Bone marrow (tissue), 2 donors: ENCODE data around the gene MYO1G.

Experiments used
- DNase-seq, 2 donors: peaks; one replicate each; lab custom pipeline; 2025; lab: John Stamatoyannopoulos, UW

Gene MYO1G

GRCh38 chr7:44980393-44981034, 1.7 kb upstream of the MYO1G start:
- peak; percentile 29 to 74 for DNase-seq

DNA sequence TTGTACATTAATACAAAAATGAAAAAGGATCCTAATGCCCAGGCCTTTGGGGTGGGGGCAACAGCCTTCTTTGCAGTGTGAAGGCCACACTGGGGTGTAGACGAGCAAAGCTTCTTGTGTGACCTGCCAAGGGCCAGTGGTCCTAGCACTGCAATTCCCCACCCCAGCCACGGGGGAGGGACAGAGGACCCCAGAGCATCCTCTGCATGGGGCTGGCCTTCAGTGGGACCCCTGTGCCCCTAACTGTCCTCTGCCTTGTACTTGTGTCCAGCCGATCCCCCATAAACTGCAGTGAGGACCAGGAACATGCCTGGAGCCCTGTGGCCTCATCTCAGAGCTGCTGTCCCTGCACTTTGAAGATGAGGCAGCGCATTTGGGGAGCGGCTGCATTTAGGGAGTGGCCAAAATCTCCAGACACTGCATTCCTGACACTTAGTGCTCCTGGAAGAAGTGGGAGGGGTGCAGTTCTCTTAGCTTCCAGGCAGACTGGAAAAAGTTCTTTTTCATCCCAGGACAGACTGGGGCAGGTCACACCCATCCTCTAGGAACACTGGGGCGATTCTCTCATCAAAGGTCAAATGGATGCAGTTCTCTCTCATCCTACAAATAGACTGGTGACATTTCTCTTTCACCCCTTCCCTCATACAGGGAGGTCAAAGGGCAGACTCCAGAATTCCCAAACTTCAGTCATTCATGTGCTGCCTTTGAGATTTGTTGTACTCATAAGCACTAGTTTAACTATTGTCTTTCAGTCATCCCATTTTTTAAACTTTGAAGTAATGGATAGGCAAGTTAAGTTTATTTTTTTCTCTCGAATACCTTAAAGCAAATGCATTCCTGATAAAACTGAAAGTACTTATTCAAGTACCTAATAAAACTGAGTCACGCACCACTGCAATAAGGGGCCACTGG, 922 bp upstream of the MYO1G start:
- no peak for DNase-seq

- DNase-seq = peak in 1 of 2 donors; percentile 37
Measured at GRCh38 chr7:44977959-44978335, 868 bp downstream of the MYO1G start.

GRCh38 chr7:44977304-44977958, 1.4 kb downstream of the MYO1G start:
- DNase-seq = peak; percentile 60 to 90

DNA sequence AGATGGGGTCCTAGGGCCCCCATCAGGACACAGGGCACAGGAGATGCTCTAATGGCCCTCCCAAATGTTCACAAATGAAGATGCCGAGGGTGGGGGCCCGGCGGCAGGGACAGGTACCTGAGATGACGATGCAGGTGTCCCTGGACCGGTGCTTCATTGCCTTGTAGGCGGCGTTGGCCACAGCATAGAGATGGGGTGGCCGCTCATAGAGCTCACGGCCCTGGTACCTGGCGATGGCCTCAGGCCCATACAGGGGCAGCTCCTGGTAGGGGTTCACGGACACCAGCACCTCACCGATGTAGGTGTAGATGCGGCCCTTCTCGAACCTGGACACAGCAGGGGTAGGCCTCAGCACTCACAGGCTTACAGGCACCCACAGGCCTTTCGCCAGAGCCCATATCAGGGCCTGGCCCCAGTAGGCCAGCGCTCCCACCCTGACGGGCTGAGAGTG, 2.0 kb downstream of the MYO1G start:
- DNase-seq = no peak

GRCh38 chr7:44976040-44976745, 2.6 kb downstream of the MYO1G start:
- DNase-seq = no peak

GRCh38 chr7:44975331-44976039, 3.3 kb downstream of the MYO1G start:
- DNase-seq = no peak

DNA sequence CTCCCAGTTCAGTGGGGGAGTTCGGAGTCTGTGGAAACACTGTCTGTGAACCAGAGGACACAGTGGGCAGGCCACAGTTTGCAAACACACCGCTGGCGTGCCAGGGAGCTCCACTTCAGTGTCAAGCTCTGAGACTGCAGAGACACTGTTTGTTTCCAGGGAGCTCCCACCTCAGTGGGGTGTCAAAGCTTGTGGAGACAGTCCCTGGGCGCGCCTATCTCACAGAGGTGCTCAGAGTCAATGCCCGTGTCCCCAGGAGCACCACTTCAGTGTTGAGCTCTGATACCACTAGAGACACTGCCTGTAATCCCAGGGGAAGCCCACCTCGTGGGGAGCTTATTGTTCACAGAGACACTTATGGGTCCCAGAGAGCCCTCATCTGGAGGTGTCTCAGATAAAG, 4.3 kb downstream of the MYO1G start:
- no peak for DNase-seq

DNA sequence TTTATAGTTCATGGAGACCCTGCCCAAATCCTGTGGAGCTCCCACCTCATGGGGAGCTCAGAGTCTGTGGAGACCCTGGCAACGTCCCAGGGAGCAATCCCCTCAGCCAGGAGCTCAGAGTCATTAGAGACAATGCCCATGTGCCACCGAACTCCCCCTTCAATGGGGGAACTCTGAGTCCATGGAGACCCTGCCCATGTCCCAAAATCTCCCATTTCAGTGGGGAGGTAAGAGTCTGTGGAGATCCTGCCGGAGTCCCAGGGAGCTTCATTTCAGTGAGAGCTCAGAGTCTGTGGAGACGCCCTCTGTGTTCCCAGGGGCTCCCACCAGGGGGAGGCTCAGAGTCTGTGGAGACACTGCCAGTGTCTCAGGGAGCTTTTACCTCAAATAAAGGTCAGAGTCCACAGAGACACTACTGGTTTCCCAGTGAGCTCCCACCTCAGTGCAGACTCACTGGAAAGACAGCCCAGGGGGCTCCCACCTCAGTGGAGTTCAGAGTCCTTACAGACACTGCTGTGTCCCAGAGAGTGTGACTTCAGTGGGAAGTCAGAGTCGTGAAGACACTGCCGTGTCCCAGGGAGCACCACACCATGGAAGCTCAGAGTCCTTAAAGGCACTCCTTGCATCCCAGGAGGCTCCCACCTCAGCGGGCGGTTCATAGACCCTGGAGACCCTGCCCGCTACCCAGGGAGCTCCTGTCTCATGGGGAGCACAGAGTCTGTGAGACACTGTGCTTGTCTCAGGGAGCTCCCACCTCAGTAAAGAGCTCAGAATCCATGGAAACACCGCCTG, 5.0 kb downstream of the MYO1G start:
- peak in 1 of 2 donors; percentile 19 for DNase-seq

- no peak for DNase-seq
Measured at GRCh38 chr7:44972562-44972961, 6.3 kb downstream of the MYO1G start.

DNA sequence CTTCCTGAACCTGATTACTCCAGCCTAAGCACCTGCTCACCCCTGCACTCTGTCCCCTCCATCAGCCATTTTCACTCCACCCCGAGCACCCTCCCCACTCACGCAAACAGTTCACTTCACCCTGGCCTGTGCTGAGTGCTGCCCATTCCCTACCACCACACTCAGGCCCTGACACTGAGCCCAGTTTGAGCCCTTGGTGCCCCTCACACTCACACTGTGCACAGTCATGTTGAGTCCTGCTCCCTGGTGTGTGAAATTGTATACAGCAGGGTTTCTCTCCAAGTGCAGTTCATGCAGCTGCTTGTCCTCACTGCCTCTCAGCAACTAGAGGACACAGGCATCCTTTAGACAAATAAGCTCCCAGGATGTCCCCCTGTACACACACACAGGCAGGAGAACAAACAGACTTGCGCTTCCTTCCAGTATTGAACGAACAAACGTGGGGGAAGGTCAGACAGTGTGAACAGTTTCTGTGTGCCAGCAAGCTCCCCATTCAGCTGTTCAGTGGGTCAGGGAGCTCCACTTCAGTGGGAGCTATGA, 6.8 kb downstream of the MYO1G start:
- DNase-seq = no peak

- DNase-seq = no peak
Measured at GRCh38 chr7:44971188-44971901, 7.5 kb downstream of the MYO1G start.

DNA sequence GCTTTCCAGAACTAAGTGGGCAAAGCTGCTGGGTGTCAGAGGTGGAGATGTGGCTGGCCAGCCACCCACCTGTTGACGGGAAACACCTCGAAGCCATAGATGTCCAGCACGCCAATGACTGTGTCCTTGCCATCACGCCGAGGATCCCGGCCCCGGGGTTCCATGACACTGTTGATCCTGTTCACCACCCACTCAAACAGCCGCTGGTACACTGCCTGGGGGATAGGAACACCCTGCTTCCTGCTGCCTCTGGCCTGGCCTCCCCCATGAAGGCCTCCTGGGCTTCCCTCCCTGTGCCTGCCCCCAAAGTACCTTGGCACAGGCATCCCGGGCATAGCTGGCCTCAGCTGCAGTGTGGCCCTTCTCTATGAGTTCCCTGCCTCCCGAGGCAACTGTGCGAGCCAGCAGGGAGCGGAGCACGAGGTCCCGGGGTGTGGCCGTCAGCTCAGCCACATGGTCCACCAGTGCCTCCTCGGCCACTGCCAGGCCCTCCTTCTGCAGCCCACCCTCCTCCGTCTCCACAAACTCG, 8.2 kb downstream of the MYO1G start:
- DNase-seq = no peak

GRCh38 chr7:44969701-44970522, 8.9 kb downstream of the MYO1G start:
- no peak for DNase-seq

- DNase-seq = no peak
Measured at GRCh38 chr7:44969049-44969700, 9.6 kb downstream of the MYO1G start.

- DNase-seq = no peak
Measured at GRCh38 chr7:44967571-44968446, 11.0 kb downstream of the MYO1G start.
